Breast epithelium (tissue), 3 donors: ENCODE results near the gene BRCA1.

ENCODE experiments used
- CTCF ChIP-seq, 3 donors: fragments of 450-650 bp; IDR thresholded peaks; one replicate each; pipeline ENCODE4 v1.5.1; 2016 to 2017; ENCODE audit warnings: antibody characterized with exemption in 3 of 3, mild to moderate bottlenecking in 3 of 3, moderate library complexity in 3 of 3
- POLR2A ChIP-seq: fragments of 450-650 bp; IDR thresholded peaks from one replicate; pipeline ENCODE4 v1.6.1; 2016; ENCODE audit warnings: antibody characterized with exemption, mild to moderate bottlenecking, moderate library complexity

GRCh38 chr17:43056051-43056450 lies 69.1 kb downstream of the BRCA1 start:
- TF ChIP-seq CTCF (IDR thresholded peaks at IDR 0.05): no peak
- TF ChIP-seq POLR2A: no peak
